Ecto neural progenitor cell (in vitro differentiated cells): Measurements from ENCODE around the gene CDH23.
"Not testable (repeated sequence)": the region's sequence is repeated elsewhere in the genome, so short reads cannot be mapped to it uniquely, and the experiment has no call there.

Source experiments
- DNase-seq: peaks from one replicate; pipeline ENCODE4 v3.0.0-alpha.2; 2018; ENCODE audit warnings: low spot score

CDH23 gene

DNA sequence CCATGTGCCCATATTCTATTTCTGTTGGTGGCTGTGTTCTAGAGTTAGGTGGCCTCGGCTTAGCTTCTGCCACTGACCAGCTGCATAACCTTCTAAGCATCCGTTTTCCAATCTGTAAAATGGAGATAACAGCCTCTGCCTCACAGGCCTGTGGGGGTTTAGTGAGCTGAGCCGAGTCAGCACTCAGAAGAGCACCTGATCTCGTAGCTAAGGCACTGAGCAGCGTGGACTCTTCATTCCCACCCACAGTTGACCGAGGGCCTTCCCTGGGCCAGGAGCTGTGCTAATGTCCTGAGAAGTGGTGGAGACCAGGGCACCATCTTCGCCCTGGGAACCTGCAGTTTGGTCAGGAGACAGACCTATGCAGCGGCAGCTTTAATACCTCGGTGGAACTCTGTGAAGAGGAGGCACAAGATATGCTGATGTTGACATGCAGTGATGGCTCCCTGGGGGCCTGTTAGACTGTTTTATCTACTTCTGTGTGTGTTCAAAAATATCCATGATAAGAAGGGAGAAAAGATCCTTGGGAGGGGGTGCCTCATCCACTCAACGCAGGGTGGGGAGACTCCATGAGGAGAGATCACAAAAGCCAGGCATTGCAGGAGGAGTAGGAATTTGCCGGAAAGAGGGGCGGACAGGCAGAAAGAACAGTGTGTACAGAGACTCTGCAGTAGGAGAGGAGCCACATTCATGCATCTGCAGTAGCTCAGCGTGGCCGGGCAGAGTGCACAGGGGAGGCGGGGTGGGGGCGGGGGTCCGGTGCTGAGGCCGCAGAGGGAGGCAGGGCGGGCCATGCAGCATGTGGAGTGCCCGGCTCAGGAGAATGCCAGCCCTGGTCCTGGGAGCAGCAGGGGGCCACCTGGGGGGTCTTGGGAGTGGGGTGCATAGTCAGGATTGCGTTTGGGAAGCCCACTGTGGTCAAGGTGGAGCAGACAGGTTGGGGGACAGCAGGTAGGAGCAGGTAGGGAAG is 186.1 kb downstream of the CDH23 start:
- DNase-seq = no peak

DNA sequence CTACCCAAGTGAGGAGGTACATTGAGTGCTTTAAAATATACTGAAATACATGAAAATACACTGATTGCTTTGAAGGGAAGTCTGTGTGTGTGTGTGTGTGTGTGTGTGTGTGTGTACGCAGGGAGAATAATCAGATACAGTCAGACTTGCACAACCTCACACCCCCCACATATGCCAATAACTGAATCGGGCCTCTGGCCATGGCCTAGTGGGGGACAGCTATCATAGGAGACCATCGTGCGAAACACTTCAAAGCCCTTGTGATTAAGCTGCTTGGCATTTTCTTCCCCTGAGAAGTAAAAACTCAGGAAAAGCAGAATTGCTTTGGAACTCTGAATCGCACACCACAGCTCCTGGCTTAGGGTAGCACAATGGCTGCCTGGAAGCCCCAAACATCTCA is 187.7 kb downstream of the CDH23 start:
- DNase-seq = no peak

DNA sequence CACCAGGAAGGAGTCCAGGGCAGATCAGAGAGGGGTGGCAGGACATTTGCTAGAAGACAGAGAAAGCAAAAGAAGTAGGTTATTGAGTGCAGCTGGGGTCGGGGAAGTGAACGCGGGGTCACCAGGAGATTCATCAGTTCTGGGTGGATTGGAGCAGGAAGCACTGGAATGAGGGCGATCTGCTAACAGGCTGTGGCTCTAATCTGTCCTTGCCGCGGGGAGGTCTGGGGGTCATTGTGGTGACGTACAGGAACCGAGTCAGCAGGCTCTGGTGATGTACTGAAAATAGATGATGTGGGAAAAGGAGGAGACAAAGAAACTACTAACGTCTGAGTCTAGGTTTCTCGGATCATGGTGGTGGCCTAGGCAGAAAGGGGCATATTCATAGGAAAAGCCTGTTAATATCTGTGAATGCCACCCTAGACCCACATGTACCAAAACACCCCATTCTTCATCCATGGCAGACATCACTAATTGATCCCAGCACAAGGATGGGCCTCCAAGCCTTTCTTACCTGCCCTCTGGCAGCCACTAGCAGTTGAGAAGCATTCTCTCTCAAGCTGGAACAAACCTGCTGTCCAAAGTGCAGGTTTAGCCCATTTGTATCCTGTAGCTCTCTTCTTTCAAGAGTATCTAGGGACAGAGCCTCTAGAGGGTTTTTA is 188.3 kb downstream of the CDH23 start:
- DNase-seq = no peak

DNA sequence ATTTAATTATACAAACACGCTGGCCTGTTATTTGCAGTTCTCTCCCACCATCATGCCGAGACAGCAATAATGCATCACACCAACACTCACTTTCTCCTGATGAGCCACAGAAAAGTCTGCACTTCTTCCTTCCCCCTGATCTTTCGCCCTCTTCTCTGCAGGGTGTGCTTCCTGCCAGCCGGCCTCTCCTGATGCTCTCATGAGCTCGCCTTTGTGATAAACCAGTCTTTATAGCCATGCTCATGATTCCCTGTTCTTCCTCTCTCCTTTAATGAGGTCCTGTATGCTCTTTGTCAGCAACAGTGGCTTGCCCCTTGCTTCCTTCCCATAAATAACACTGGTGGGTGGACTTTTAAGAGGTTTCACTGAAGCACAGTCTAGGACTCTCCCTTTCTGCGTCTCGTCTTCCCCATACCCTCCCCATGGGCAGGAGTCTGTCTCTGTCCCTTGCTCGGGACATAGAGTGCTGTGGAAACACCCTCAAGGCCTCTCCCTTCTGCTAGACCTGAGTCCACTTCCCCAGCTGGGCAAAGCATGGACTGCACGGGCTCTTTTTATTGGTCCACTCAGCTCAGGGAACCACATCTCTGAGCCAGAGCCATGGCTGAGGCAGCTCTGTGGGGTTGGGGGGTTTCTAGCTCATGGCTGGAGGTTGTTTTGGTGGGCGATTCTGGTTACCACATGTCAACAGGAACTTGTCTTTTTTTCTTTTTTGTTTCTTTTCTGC is 189.0 kb downstream of the CDH23 start:
- no peak for DNase-seq

DNA sequence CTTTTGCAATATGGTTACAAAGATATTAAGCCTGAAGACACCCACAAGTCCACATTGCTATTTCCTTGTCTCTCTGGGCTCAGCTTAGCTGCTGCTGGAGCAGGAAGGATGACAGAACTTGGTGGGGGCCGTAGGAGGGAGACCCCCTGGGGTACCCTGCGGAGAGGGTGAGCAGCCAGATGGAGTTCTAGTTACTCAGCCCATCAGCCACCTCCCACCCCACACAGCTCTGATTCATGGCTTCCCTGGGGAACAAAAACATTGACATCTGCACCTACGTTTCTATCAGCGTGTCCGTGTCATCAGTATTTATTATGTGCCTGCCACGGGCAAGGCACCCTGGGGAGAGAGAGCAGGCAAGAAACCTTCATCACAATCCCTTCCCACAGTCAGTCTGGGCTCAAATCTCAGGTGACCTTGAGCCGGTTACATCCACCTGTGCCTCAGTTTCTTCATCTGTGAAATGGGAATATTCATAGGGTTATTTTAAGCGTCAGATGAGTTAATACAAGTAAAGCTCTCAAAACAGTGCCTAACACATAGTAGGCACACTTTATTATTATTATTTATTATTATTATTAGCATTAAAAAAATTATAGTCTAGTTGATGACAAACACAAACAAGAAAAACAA is 191.3 kb downstream of the CDH23 start:
- no peak for DNase-seq

DNA sequence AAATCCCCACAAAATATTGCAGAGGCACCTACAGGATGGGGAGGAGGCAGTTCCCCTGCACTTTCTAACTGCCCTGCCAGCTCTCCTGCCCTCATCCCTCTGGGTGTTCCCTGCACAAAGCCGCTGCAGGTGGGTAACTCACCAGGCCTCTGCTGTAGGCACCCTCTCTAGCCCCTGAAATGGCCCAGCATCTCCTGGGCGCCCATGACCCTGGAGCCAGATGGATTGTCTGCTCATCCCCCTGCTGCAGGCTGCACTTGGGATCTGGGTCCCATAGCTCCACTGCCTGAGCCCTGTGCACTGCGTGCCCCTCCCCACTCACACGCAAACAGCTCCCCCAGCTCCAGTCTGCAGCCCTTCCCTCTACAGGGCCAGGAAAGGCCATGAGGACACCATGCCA is 192.0 kb downstream of the CDH23 start:
- DNase-seq = no peak

DNA sequence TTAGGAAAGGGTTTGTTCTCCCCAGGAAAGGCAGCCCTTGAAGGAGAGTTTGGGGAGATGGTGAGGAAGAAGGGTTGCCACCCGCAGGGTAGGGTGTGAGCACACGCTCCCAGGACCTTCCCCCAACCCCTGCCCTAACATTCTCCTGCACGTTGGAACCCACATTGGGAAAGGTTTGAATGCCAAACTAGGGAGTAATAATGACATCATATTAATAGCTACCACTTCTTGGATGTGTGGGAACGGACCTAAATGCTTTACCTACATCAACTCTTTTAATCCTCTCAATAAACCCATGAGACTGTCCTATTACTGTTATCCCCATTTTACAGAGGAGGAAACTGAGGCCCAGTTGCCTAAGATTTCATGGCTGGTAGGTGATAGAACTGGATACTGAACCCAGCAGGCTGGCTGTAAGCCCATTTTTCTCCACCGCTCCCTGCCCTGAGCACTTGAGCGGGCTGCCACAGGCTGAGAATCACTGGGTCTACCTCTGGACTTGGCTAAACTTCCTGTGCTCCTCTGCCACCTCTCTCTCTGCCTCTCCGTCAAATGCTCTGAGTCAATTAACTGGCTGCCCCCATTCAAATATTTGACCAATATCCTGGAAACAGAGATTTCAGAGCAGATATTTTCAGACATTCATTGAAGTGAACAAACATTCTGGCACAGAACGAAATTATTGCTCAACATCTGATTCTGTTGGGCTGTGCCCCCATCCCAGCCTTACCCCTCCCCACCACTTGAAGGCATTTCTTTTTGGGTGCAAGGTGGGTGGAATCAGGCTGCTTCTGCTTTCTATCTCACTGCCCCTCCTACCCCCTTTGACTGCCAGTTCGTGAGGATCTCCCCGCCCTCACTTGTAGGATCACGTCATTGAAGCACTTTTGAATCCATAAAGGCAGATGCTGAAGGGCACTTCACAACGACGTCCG is 193.2 kb downstream of the CDH23 start:
- no peak for DNase-seq

DNA sequence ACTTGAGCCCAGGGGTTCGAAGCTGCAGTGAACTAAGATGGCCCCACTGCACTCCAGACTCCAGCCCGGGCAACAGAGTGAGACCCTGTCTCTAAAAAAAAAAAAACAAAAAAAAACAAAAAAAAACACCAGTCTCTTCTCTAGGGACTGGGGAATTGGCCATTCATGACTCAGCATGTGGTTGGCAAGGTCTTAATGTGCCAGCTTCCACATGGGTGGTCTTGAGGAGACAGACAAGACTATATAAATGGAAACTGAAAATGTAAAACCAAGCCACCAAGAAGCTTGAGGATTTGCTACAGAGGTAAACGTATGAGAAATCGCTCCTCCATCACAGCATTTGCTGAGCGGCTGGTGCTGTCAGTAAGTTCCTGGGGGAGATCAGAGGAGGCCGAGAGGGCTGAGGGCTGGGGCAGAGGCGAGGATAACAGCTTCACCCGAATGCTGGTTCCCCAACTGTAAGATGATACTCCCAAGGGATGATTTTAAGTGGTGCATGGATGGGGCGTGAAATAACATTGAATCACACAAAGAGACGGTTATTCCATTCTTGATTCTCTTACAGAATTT is 194.1 kb downstream of the CDH23 start:
- DNase-seq = no peak

DNA sequence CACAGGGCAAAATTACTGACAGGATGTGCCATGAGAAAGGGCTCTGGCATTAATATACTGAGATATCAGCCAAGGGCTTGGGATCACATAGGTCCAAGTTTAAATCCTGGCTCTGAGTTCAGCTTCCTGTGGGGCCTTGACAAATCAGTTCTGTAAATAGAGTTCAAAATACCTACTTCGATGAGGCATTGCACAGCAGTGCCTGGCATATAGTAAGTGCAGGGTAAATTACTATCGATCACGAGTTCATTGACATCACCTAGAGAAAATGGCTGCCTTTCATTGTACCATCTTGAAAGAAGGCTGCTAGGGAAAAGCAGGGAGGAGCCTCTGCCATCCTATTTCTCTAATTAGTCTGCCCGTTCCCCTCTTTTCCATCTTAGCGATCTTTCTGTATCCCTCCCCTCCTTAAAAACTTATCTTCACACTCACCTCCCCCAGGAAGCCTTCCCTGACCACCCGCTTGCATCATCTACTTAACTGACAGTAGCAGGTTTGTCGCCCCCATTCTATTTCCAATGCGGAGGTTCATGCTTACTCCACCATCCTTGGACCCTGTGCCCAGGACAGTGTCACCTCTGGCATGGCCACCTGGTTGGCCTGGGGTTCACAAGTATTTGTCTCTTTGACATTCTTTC is 198.3 kb downstream of the CDH23 start:
- DNase-seq = no peak

DNA sequence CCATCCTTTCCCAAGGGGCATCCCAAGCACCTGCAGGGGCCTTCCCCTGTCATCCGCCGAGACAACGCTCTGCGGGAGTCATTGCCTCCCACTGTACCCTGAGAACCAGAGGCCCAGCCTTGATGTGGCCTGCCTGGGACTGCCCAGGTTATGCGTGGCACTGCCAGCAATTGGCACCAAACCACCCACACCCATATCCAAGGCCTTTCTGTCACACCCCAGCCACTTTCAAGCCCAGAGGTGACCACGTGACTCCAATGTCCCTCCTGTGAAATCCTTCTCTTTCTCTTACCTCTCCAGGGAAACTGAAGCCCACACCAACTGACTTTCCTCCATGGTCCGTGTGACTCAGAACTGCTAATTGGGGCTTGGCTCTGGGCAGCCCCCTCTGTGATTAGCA is 198.9 kb downstream of the CDH23 start:
- DNase-seq = no peak

DNA sequence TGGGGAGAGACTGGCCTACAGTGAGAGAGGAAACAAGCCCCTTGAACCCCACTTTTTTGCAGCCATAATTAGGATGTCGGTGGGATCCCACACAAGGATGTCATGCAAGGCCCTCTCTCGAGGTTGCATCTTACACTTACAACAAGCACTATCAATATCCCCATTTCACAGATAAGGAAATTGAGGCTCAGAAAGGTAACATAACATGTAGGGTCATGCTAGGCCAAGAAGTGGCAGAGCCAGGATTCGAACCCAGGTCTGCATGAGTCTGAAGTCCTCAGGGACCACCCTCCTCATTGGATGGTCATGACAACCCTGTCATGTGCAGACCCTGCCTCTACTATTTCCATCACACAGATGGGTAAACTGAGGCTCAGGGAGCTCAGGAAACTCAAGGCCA is 199.4 kb downstream of the CDH23 start:
- no peak for DNase-seq

DNA sequence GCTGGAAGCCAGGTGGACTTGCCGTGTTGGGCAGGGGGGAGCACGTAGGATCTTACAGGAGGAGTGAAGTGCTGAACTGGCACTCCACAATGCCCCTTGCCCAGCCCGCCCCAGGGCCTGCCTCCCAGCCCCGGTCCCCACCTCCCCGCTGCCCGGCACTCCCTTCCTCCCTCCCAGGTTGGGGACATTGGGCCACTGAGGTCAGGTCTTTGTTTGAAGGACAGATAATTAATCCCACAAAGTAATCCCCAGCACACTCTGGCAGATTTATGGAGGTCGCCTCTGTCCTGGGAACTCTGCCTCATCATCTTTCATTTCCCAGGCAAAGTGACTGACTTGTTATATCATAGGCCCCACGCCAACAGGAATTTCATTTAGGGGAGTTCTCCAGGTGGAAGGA is 200.0 kb downstream of the CDH23 start:
- DNase-seq = no peak

DNA sequence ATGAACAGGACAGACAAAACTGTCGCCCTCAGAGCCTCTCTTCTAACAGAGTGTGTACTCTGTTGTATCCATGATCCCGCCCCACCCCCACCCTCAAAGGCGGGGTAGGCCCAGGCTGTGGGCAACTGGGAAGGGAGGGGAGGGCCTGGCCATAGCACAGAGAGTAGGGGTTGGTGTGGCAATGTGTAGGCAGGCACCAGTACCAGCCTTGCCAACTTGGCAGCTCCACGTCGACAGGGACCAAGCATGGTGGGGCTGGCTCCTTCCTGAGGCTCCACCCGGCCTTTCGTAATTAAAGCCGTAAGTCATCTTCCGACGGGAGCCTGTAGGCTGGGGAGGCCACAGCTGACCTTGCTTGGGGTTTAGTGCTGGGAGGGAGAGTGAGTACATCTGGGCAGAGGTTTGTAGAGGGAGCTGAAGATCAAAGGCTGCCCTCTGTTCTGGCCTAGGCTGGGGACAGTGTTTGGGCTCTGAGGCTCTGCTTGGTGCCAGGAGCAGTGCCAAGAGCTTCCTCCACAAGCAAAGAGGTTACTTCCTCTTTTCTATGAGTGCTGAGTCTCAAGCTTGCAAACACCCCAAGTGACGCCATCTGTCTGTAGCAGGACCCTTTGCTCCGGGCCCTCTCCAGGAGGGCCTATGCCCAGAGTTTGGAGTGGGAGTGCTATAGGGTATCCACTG is 201.2 kb downstream of the CDH23 start:
- DNase-seq = no peak

DNA sequence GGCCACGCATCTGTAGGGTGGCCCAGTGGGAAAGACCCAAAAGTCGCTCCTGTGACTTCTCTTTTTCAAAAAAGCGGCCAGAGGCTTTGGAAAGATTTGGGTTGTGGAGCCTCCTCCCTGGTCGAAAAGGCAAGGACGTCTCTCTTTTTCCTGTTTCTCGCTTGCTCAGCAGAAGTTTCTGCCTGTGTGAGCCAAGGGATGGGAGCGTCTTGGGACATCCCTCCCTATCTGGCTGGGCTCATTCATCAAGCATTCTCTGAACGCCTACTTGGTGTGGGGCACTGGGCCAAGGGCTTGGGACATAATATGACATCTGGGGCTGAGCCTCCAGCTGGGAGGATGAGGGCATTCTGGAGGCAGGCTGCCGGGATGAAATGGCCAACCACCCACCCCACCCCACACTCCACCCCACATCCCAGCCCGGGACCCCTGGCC is 201.9 kb downstream of the CDH23 start:
- no peak for DNase-seq

DNA sequence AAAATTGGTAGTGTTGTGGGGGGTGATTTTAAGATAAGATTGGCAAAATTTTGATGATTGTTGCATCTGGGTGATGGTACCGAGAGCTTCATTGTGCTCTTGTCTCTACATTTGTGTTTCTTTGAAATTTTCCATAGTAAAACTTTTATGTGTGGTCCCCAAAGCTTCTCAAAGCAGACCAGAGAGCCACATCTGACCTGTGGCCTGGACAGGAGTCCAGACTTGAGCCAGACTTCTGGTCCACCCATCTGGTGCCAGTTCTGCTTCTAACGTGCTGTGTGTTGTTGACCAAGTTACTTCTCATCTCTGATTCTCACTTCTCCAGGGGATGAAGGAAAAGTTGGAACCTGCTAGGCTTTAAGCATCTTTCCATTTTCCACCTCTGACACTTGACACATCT is 202.8 kb downstream of the CDH23 start:
- no peak for DNase-seq

DNA sequence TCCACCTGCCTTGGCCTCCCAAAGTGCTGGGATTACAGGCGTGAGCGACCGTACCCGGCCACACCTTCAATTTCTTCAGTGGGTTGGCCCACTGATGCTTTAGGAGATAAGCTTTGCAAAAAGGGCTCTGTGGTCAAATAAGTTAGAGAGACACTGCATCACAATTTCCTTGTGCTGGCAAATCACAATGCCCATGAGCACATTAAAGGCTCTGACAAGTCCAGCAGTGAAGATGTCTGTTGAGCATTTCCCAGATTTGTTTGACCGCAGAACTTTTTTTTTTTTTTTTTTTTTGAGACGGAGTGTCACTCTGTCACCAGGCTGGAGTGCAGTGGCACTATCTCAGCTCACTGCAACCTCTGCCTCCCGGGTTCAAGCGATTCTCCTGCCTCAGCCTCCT is 203.5 kb downstream of the CDH23 start:
- not testable (repeated sequence) for DNase-seq

DNA sequence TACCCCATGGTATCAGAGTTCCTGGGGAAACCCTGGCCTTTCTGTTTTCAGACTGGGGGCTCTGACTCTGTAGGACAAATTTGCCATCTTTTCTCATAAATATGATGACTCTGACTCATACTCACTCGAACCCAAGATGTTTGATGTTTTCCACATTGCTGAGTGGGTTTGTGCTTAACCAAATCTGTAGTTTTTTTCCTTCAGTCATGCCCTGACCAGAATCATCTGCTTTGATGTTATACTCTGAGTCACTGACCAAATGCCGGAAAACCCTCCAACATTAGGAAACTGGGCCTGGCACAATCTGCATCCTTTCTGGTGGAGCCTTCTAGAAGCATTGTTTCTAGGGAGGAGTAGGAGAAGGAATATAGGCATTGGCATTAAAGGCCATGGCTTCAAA is 204.1 kb downstream of the CDH23 start:
- no peak for DNase-seq

DNA sequence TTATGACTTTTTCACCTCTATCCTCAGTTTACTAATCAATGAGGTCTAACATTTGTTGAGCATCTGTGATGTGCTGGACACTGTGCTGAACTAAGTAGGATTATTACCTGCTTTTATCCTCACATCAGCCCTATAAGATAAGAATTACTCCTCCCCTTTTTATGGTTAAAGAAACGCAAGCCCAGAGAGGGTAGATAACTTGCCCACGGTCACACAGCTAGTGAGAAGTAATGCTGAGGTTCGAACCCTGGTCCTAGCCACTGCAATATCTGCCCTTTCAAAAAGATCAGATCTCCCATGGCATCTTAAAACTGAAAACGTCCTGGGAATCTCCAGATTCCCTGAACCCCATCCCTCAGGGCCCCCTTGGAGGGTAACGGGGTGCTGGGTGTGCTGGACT is 204.6 kb downstream of the CDH23 start:
- no peak for DNase-seq

DNA sequence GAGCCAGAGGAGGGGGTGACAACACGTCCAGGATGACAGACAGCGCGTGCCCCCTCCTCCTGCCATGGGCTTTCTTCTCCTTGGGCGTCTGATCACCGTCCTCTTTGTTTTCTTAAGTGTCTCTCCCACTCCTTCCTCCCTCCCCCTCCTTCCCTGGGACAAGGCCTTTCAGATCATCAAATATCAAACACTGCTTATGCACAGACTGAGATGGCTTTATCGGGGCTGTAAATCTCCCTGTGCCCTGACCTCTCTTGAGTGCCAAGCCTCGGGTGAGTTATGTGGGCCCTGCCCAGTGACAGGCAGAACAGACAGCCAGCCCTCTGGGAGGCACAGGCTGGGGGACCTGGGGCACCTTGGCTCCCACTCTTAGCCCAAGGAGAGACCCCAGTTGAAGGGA is 206.4 kb downstream of the CDH23 start:
- no peak for DNase-seq

DNA sequence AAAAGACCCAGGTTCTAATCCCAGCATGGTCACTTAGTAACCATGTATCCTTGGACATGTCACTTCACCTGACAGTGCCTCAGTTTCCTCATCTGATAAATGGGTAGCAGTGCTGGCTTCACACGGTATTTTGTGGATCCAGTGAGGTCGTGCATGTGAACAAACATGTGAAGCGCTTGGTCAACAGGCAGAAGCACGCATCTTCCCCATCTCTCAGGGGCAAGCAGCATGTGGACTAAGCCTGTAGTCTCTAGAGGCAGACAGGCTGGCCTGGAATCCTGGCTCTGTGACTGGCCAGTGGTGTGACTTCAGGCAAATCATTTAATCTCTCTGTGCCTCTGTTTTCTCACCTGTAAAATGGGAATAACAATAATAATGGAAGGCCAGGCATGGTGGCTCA is 207.0 kb downstream of the CDH23 start:
- no peak for DNase-seq
